OCI-LY3 (cell line): ENCODE data around the gene CHRM5.

Experiments
- H2AFZ ChIP-seq: fragments of 200-600, 300-600 bp; shearing (Covaris generic); 2 replicates; pipeline ENCODE4 v1.6.0; 2014; ENCODE audit warnings: antibody characterized with exemption, low read depth, low read length
- H3K27ac ChIP-seq: fragments of 200-600, 300-600 bp; sonication (generic); 2 replicates; pipeline ENCODE4 v1.5.1; 2014; ENCODE audit warnings: mild to moderate bottlenecking, low read length, moderate library complexity, mixed read lengths
- H3K27me3 ChIP-seq: fragments of 200-600, 300-600 bp; sonication (generic); 2 replicates; pipeline ENCODE4 v1.6.1; 2014; ENCODE audit warnings: low read depth, low read length, mixed read lengths
- H3K36me3 ChIP-seq: fragments of 200-600, 300-600 bp; sonication (generic); replicated peaks from 2 replicates; pipeline ENCODE3; 2014; ENCODE audit warnings: low read depth, low read length, mixed read lengths
- H3K4me1 ChIP-seq: fragments of 300-600, 200-600 bp; sonication (generic); 2 replicates; pipeline ENCODE4 v1.6.1; 2014; ENCODE audit warnings: low read length, mixed read lengths
- H3K4me2 ChIP-seq: fragments of 200-600, 300-600 bp; sonication (generic); 2 replicates; pipeline ENCODE4 v1.6.1; 2014; ENCODE audit warnings: low read length, mixed read lengths
- H3K4me3 ChIP-seq: fragments of 300-600, 200-600 bp; sonication (generic); 2 replicates; pipeline ENCODE4 v1.5.1; 2014; ENCODE audit warnings: antibody characterized with exemption, mild to moderate bottlenecking, low read length, moderate library complexity
- H3K79me2 ChIP-seq: fragments of 300-600, 200-600 bp; shearing (Covaris generic); 2 replicates; pipeline ENCODE4 v1.6.1; 2014; ENCODE audit warnings: mild to moderate bottlenecking, low read length, mixed read lengths
- H3K9ac ChIP-seq: fragments of 300-600, 200-600 bp; shearing (Covaris generic); 2 replicates; pipeline ENCODE4 v1.6.0; 2014; ENCODE audit warnings: mild to moderate bottlenecking, low read length, moderate library complexity
- H3K9me3 ChIP-seq: fragments of 200-600, 300-600 bp; shearing (Covaris generic); 2 replicates; pipeline ENCODE4 v1.6.1; 2014; ENCODE audit warnings: low read length, mixed read lengths; ENCODE audit not compliant: insufficient read depth
- H4K20me1 ChIP-seq: fragments of 200-600, 300-600 bp; sonication (generic); 2 replicates; pipeline ENCODE4 v1.6.1; 2016; ENCODE audit warnings: low read length, mixed read lengths; ENCODE audit not compliant: insufficient read depth
- EZH2phosphoT487 ChIP-seq: fragments of 200-600 bp; shearing (Covaris generic); IDR thresholded peaks from 2 replicates; pipeline ENCODE4 v1.6.1; 2018; ENCODE audit warnings: antibody characterized with exemption, mixed run types, low read depth
- TF ChIP-seq, protein P1 (sequence below): fragments of 200-600, 300-600 bp; sonication (generic); IDR thresholded peaks from 2 replicates; pipeline ENCODE4 v1.5.1; 2014; ENCODE audit warnings: antibody characterized with exemption, low read length, low read depth

The CHRM5 gene, protein sequence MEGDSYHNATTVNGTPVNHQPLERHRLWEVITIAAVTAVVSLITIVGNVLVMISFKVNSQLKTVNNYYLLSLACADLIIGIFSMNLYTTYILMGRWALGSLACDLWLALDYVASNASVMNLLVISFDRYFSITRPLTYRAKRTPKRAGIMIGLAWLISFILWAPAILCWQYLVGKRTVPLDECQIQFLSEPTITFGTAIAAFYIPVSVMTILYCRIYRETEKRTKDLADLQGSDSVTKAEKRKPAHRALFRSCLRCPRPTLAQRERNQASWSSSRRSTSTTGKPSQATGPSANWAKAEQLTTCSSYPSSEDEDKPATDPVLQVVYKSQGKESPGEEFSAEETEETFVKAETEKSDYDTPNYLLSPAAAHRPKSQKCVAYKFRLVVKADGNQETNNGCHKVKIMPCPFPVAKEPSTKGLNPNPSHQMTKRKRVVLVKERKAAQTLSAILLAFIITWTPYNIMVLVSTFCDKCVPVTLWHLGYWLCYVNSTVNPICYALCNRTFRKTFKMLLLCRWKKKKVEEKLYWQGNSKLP

DNA sequence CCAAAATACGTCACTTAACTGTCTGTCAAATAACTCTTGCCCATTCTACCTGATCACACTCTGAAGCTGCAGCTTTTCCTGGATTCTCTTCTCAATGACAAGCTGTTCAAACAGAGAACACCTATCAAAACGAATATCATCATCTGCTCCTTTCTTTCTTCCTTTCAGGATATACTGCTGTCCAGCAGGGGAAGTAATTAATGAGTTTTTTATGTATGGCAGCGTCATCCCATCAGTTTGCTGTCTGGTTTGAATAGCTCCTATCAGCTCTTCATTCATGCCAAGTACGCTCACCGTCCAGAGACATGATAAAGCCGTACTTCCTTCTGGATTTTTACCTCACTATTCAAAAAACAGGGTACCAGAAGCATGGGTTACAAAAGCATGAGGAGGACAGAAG is at the start of gene CHRM5:
CHRM5 (plus strand) TSS at position 274 of the 400 bp plus-strand sequence. CDS start 94,221 bp downstream, outside the sequence.
- H3K4me2 ChIP-seq, result no peak within 1 kb of the TSS
- no peak for TF ChIP-seq EZH2phosphoT487
- TF ChIP-seq, protein P1, sequence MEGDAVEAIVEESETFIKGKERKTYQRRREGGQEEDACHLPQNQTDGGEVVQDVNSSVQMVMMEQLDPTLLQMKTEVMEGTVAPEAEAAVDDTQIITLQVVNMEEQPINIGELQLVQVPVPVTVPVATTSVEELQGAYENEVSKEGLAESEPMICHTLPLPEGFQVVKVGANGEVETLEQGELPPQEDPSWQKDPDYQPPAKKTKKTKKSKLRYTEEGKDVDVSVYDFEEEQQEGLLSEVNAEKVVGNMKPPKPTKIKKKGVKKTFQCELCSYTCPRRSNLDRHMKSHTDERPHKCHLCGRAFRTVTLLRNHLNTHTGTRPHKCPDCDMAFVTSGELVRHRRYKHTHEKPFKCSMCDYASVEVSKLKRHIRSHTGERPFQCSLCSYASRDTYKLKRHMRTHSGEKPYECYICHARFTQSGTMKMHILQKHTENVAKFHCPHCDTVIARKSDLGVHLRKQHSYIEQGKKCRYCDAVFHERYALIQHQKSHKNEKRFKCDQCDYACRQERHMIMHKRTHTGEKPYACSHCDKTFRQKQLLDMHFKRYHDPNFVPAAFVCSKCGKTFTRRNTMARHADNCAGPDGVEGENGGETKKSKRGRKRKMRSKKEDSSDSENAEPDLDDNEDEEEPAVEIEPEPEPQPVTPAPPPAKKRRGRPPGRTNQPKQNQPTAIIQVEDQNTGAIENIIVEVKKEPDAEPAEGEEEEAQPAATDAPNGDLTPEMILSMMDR, result no peak
- no peaks in the 10 kb centered on the region for H3K36me3 ChIP-seq
- H3K27me3 ChIP-seq, result no peaks in the 10 kb centered on the region
- no peaks in the 10 kb centered on the region for H3K4me1 ChIP-seq
- H3K27ac ChIP-seq, result no peak within 1 kb of the TSS
- no peaks in the 10 kb centered on the region for H3K79me2 ChIP-seq
- H2AFZ ChIP-seq, result no peak within 1 kb of the TSS
- no peaks in the 10 kb centered on the region for H4K20me1 ChIP-seq
- no peak within 1 kb of the TSS for H3K4me3 ChIP-seq
- no peak within 1 kb of the TSS for H3K9ac ChIP-seq
- no peaks in the 10 kb centered on the region for H3K9me3 ChIP-seq

DNA sequence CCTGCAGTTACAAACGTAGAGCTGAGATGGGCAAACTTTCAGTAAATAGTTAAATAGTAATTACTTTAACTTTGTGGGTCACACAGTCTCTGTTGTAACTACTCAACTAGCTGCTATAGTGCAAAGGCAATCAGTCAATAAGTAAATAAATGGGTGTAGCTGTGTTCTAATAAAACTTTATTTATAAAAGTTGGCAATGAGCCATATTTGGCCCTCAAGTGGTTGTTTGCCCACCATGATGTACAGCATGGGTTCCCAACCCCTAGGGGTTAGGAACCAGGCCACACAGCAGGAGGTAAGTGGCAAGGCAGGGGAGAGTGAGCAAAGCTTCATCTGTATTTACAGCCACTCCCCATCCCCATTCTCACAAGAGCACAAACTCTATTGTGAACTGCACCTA is 44.9 kb upstream of the CHRM5 start:
- Histone ChIP-seq H3K27ac (no peak overlapping the region), H4K20me1 (no peaks in the 10 kb centered on the region), H3K4me2 (no peak overlapping the region), H3K4me3 (no peak overlapping the region), H3K27me3 (no peaks in the 10 kb centered on the region), H3K79me2 (no peaks in the 10 kb centered on the region), H3K4me1 (no peaks in the 10 kb centered on the region), H3K36me3 (no peaks in the 10 kb centered on the region), H3K9ac (no peak overlapping the region), H3K9me3 (no peaks in the 10 kb centered on the region), H2AFZ (no peak overlapping the region)
- no peak for TF ChIP-seq EZH2phosphoT487
- TF ChIP-seq, protein P1, result no peak

DNA sequence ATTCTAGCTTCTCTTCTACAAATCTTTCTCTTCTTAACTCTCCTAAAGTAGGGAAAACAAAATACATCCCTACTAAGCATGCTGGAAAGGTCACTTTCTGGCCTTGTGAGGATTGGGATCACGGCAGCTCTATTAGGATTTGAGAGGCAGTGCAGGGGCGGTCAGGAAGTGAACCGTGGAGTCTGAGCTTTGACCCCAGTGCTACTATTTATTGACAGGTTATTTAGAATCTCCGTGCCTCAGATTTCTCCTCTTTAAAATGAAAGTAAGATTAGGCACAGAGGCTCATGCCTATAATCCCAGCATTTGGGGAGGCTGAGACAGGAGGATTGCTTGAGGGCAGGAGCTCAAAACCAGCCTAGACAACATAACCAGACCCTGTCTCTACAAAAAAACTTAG is 42.0 kb upstream of the CHRM5 start:
- no peak overlapping the region for H3K4me3 ChIP-seq
- no peak overlapping the region for H3K9ac ChIP-seq
- no peaks in the 10 kb centered on the region for H4K20me1 ChIP-seq
- H3K4me2 ChIP-seq, result no peak overlapping the region
- no peaks in the 10 kb centered on the region for H3K27me3 ChIP-seq
- TF ChIP-seq, protein P1, result no peak
- no peak for TF ChIP-seq EZH2phosphoT487
- H3K36me3 ChIP-seq, result no peaks in the 10 kb centered on the region
- no peaks in the 10 kb centered on the region for H3K79me2 ChIP-seq
- no peak overlapping the region for H2AFZ ChIP-seq
- no peaks in the 10 kb centered on the region for H3K4me1 ChIP-seq
- H3K9me3 ChIP-seq, result no peaks in the 10 kb centered on the region
- H3K27ac ChIP-seq, result no peak overlapping the region

DNA sequence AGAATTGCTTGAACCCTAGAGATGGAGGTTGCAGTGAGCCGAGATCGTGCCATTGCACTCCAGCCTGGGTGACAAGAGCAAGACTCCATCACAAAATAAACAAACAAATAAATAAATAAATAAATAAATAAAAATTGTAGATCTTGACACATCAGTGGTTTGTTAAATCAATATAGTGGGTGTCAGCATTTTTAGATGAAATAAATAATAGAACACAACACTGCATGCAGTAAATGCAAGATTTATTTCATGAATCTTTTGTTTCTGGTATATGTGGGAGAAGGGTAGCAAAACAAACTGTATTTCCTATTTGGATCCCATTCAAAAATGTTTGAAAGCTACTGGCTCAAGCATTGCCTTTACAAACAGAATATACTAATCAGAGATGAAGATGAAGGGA is 35.6 kb upstream of the CHRM5 start:
- Histone ChIP-seq H3K4me1 (no peaks in the 10 kb centered on the region), H3K4me2 (no peak overlapping the region), H3K4me3 (no peak overlapping the region), H3K36me3 (no peaks in the 10 kb centered on the region), H3K27ac (no peak overlapping the region), H3K9me3 (no peaks in the 10 kb centered on the region), H4K20me1 (no peaks in the 10 kb centered on the region), H3K27me3 (no peaks in the 10 kb centered on the region), H2AFZ (no peak overlapping the region), H3K79me2 (no peaks in the 10 kb centered on the region), H3K9ac (no peak overlapping the region)
- TF ChIP-seq, protein P1, result no peak
- no peak for TF ChIP-seq EZH2phosphoT487
